ENCODE data around the gene FBXO44.

Gene FBXO44

DNA sequence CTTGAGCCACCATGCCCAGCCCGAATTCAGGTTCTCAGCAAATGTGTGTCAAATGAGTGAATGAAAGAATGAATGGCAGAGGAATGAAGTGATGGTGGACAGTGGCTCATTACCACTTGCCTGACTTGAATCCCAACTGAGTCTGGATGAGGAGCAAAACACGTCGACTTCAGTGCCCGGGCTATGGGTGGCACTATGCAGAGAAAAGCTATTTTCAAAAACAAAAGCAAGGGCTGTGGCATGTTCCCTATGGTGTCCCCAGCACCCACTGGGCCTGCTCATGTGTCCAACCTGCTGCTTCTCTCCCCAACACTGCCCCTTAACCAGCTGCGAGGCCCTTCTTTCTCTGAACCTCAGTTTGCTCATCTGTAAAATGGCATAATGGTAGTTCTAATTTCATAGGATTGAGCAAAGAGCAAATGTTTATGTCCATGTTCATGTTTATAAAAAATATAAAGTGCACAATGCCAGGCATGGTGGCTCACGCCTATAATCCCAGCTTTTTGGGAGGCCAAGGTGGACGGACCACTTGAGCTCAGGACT is 30.6 kb downstream of the FBXO44 start:
- Histone ChIP-seq H3K27ac (ENCODE audit: extremely low read depth, low read depth, low read length) (no peak overlapping the region), H3K4me1 (ENCODE audit: control insufficient read depth, insufficient read depth, low read length) (peaks cover 13% of the 10 kb centered on the region; the same call in 1 of the 2 replicates), H3K9me3 (ENCODE audit: control insufficient read depth, insufficient read depth, low read depth, low read length) (no peaks in the 10 kb centered on the region), H3K4me3 (ENCODE audit: low read depth, low read length) (no peak overlapping the region), H3K36me3 (ENCODE audit: control insufficient read depth in 2 of 2, insufficient read depth in 1 of 2, low read length in 2 of 2) (no peaks in the 10 kb centered on the region)
- CTCF ChIA-PET, result interaction anchor here (0.6 to 2.1 kb wide), 4 partner anchors 12 to 24 kb away, joined by 3 to 6 read pairs (median 4); partner anchors contain the start of gene FBXO6
- TF ChIP-seq ZNF548 (tag by site-specific recombination; IDR thresholded peaks at IDR 0.05), result no peak
- no peak for TF ChIP-seq ZNF169 (tag by site-specific recombination; IDR thresholded peaks at IDR 0.05)
- TF ChIP-seq ZNF785 (tag by site-specific recombination; IDR thresholded peaks at IDR 0.05), result no peak
- TF ChIP-seq ZNF112 (tag by site-specific recombination; IDR thresholded peaks at IDR 0.05), result no peak
- TF ChIP-seq, protein P1, sequence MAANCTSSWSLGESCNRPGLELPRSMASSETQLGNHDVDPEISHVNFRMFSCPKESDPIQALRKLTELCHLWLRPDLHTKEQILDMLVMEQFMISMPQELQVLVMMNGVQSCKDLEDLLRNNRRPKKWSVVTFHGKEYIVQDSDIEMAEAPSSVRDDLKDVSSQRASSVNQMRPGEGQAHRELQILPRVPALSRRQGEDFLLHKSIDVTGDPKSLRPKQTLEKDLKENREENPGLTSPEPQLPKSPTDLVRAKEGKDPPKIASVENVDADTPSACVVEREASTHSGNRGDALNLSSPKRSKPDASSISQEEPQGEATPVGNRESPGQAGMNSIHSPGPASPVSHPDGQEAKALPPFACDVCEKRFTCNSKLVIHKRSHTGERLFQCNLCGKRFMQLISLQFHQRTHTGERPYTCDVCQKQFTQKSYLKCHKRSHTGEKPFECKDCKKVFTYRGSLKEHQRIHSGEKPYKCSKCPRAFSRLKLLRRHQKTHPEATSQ (tag by site-specific recombination; IDR thresholded peaks at IDR 0.05), result no peak
- TF ChIP-seq, protein P2, sequence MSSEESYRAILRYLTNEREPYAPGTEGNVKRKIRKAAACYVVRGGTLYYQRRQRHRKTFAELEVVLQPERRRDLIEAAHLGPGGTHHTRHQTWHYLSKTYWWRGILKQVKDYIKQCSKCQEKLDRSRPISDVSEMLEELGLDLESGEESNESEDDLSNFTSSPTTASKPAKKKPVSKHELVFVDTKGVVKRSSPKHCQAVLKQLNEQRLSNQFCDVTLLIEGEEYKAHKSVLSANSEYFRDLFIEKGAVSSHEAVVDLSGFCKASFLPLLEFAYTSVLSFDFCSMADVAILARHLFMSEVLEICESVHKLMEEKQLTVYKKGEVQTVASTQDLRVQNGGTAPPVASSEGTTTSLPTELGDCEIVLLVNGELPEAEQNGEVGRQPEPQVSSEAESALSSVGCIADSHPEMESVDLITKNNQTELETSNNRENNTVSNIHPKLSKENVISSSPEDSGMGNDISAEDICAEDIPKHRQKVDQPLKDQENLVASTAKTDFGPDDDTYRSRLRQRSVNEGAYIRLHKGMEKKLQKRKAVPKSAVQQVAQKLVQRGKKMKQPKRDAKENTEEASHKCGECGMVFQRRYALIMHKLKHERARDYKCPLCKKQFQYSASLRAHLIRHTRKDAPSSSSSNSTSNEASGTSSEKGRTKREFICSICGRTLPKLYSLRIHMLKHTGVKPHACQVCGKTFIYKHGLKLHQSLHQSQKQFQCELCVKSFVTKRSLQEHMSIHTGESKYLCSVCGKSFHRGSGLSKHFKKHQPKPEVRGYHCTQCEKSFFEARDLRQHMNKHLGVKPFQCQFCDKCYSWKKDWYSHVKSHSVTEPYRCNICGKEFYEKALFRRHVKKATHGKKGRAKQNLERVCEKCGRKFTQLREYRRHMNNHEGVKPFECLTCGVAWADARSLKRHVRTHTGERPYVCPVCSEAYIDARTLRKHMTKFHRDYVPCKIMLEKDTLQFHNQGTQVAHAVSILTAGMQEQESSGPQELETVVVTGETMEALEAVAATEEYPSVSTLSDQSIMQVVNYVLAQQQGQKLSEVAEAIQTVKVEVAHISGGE (tag by site-specific recombination; conservative IDR thresholded peaks at IDR 0.05; ENCODE audit: low read depth), result no peak
- POLR2A ChIA-PET, result no interaction called here

DNA sequence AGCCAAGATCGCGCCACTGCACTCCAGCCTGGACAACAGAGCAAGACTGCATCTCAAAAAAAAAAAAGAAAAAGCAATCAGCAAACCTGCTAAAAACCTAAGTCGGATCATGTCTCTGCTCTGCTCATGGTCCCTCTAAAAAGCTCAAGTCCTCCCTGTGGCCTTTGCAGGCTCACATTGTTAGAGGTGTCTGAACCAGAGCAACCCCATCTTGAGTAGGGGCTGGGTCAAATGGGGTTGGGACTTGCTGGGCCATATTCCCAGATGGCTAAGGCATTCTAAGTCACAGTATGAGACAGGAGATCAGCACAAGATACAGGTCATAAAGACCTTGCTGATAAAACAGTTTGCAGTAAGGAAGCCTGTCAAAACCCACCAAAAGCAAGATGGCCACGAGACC is 33.8 kb downstream of the FBXO44 start:
- CTCF ChIA-PET, result interaction anchor here (0.7 kb wide), 1 partner anchor 15 kb away, joined by 3 read pairs; no protein-coding TSS in a partner anchor

DNA sequence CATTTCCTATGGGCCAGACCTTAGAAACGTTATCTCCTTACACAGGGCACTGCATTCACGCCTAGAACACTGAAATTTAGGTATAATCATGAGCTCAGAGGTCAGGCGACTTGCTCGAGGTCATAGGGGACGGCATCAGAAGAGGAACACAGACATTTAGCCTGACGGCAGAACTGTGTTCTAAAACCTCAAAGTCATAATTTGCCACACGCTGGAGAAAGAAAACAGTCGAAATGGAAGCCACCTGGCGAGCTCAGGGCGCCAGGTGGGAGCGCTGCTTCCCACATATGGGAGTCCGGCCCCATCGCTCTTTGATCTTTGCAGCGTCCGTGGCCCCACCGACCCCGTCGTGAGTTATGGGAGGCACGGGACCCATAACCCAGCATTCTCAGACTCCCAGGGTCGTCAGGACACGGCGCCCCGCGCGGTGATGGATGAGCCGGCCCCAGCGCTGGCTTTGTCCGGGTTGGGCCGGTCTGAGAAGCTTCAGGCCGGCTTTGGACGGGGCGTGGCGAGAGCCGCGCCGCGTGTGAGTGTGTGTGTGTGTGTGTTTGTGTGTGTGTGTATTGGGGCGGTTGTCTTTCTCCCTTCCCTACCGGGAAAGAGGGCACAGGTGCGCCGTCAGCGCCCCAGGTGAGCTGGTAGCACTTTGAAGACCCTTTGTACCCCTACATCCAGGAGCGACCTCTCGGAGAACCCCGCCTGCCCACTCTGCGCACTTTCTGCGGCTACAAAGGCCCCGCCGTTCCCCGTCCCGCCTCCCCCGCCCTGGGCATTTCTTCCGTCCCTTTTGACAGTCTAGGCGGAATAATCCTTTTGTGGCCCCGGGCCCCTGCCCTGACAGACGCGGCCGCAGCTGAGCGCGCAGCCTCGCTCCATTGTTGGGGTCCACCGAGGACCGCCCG is 36.0 kb downstream of the FBXO44 start:
- POLR2A ChIA-PET, result interaction anchor here (1.6 kb wide), 1 partner anchor 9 kb away, joined by 4 read pairs; no protein-coding TSS in a partner anchor
- Histone ChIP-seq H3K4me3 (ENCODE audit: low read depth, low read length) (peak overlapping the region; percentile 35), H3K27ac (ENCODE audit: extremely low read depth, low read depth, low read length) (peak overlapping the region; percentile 44; the same call in 1 of the 2 replicates)

More for the DNA sequence above, 33.8 kb downstream of the FBXO44 start:
- Histone ChIP-seq H3K4me3 (ENCODE audit: low read depth, low read length) (no peak overlapping the region), H3K27ac (ENCODE audit: extremely low read depth, low read depth, low read length) (no peak overlapping the region), H3K4me1 (ENCODE audit: control insufficient read depth, insufficient read depth, low read length) (peaks cover 9% of the 10 kb centered on the region; the same call in 1 of the 2 replicates), H3K9me3 (ENCODE audit: control insufficient read depth, insufficient read depth, low read depth, low read length) (no peaks in the 10 kb centered on the region), H3K36me3 (ENCODE audit: control insufficient read depth in 2 of 2, insufficient read depth in 1 of 2, low read length in 2 of 2) (no peaks in the 10 kb centered on the region)
- TF ChIP-seq ZNF121 (tag by site-specific recombination; IDR thresholded peaks at IDR 0.05) (no peak), ZNF600 (tag by site-specific recombination; IDR thresholded peaks at IDR 0.05) (no peak), KLF1 (tag by site-specific recombination; IDR thresholded peaks at IDR 0.05) (no peak), ZNF785 (tag by site-specific recombination; IDR thresholded peaks at IDR 0.05) (no peak), ZFHX2 (tag by site-specific recombination; conservative IDR thresholded peaks at IDR 0.05) (no peak), GLIS2 (tag by site-specific recombination; IDR thresholded peaks at IDR 0.05) (no peak), ZNF157 (tag by site-specific recombination; IDR thresholded peaks at IDR 0.05) (no peak)
- TF ChIP-seq, protein P3, sequence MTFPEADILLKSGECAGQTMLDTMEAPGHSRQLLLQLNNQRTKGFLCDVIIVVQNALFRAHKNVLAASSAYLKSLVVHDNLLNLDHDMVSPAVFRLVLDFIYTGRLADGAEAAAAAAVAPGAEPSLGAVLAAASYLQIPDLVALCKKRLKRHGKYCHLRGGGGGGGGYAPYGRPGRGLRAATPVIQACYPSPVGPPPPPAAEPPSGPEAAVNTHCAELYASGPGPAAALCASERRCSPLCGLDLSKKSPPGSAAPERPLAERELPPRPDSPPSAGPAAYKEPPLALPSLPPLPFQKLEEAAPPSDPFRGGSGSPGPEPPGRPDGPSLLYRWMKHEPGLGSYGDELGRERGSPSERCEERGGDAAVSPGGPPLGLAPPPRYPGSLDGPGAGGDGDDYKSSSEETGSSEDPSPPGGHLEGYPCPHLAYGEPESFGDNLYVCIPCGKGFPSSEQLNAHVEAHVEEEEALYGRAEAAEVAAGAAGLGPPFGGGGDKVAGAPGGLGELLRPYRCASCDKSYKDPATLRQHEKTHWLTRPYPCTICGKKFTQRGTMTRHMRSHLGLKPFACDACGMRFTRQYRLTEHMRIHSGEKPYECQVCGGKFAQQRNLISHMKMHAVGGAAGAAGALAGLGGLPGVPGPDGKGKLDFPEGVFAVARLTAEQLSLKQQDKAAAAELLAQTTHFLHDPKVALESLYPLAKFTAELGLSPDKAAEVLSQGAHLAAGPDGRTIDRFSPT (tag by site-specific recombination; IDR thresholded peaks at IDR 0.05), result no peak
- POLR2A ChIA-PET, result no interaction called here

More for the DNA sequence above, 36.0 kb downstream of the FBXO44 start:
- CTCF ChIA-PET, result interaction anchor here (0.7 to 2.2 kb wide), 5 partner anchors 17 to 449 kb away, joined by 3 to 12 read pairs (median 4); partner anchors contain the start of gene FBXO6
- Histone ChIP-seq H3K36me3 (ENCODE audit: control insufficient read depth in 2 of 2, insufficient read depth in 1 of 2, low read length in 2 of 2) (no peaks in the 10 kb centered on the region), H3K9me3 (ENCODE audit: control insufficient read depth, insufficient read depth, low read depth, low read length) (no peaks in the 10 kb centered on the region), H3K4me1 (ENCODE audit: control insufficient read depth, insufficient read depth, low read length) (peaks cover 9% of the 10 kb centered on the region; the same call in 1 of the 2 replicates)
- TF ChIP-seq ZSCAN23 (tag by site-specific recombination; IDR thresholded peaks at IDR 0.05), result no peak
- TF ChIP-seq BCL11A (tag by site-specific recombination; IDR thresholded peaks at IDR 0.05; ENCODE audit: low read depth), result peak; percentile 26; the same call in 1 of the 2 replicates
- peak; percentile 31; the same call in 1 of the 2 replicates for TF ChIP-seq ZNF335 (tag by site-specific recombination; conservative IDR thresholded peaks at IDR 0.05)
